ENCODE data around the gene PTPRH. TPM values are rescaled to one million over a fixed set of nuclear protein-coding genes. Genes with fewer than 3 reads are reported as not detected.

PTPRH gene
- total and polyA plus RNA-seq, 9 of the 15 experiments (the other 6 are each of a cell fraction or from before 2014, with no cell fraction given): 0.87 to 34.3 (median 22.7) TPM

DNA sequence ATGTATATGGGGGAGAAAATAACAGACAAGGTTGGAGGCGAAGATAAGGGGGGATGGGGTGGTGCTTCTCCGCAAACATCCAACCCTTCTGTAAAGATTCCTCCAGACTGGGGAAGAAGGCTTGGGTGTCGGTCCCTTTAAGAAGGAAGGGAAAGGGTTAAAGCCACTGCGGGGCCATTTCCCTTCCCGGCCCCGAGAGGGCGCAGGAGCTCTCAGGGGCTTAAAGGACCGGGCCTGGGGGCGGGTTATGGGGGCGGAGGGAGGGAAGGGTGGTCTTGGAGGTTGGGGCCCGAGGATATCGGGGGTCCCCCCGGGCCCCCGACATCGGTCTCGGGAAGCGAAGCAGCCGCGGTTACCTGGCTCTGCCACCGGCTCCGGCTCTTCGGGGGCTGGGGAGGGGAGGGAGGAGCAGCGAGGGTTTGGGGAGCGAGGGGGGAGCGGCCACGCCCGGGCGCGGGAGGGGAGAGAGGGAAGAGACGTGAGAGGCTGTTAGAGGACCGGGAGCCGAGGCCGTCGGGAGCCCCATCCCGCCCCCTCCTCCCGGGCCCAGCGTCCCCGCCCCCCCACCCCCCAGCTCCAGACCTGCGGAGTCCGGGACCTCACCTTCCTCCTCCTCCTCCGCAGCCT, 63.1 kb downstream of the PTPRH start (continued):
- TF ChIP-seq E2F6 (IDR thresholded peaks at IDR 0.05; ENCODE audit: borderline replicate concordance in 1 of 2, extremely low read depth in 1 of 2, insufficient read depth in 1 of 2, insufficient read length in 1 of 2, low read depth in 1 of 2, low read length in 1 of 2, poor library complexity in 1 of 2, severe bottlenecking in 1 of 2) (peak; percentile 67 to 90), PHTF2 (CRISPR knock-in tag; IDR thresholded peaks at IDR 0.05) (no peak), GATAD2A (IDR thresholded peaks at IDR 0.05) (peak; percentile 81; the same call in 1 of the 2 replicates), NELFE (IDR thresholded peaks at IDR 0.05; ENCODE audit: insufficient read depth, insufficient read length) (no peak), KDM2B (CRISPR knock-in tag; IDR thresholded peaks at IDR 0.05) (no peak), ETV6 (IDR thresholded peaks at IDR 0.05; ENCODE audit: borderline replicate concordance in 1 of 2, low read depth in 2 of 2, low read length in 1 of 2) (0 out of 4 replicates have a peak, but pooled peaks of 1 of the 2 experiments have one; percentile 19), ETV6 (CRISPR knock-in tag; IDR thresholded peaks at IDR 0.05; ENCODE audit: borderline replicate concordance) (no peak), ZZZ3 (IDR thresholded peaks at IDR 0.05) (no peak), TBP (optimal IDR thresholded peaks at IDR 0.05; ENCODE audit: low read depth, low read length) (peak; percentile 30), PHF20 (IDR thresholded peaks at IDR 0.05; ENCODE audit: partially characterized antibody) (peak; percentile 49), MTA1 (IDR thresholded peaks at IDR 0.05; ENCODE audit: borderline replicate concordance) (peak; percentile 71), KDM4B (IDR thresholded peaks at IDR 0.05; ENCODE audit: borderline replicate concordance in 2 of 2, low read depth in 1 of 2) (0 out of 4 replicates have a peak, but pooled peaks of 1 of the 2 experiments have one; percentile 50), MTA3 (IDR thresholded peaks at IDR 0.05; ENCODE audit: borderline replicate concordance) (peak; percentile 49; the same call in 1 of the 2 replicates), ZBTB1 (CRISPR knock-in tag; IDR thresholded peaks at IDR 0.05; ENCODE audit: borderline replicate concordance, low read depth) (no peak), CBFA2T3 (IDR thresholded peaks at IDR 0.05) (peak; percentile 68), VEZF1 (CRISPR knock-in tag; IDR thresholded peaks at IDR 0.05) (peak; percentile 97), SMARCB1 (IDR thresholded peaks at IDR 0.05; ENCODE audit: insufficient read length, low read depth) (no peak), MYC (IDR thresholded peaks at IDR 0.05; ENCODE audit: low read depth, low read length) (0 out of 2 replicates have a peak, but pooled peaks have one; percentile 9), MYC (CRISPR knock-in tag; IDR thresholded peaks at IDR 0.05; ENCODE audit: borderline replicate concordance, low read depth) (no peak), XRCC5 (IDR thresholded peaks at IDR 0.05; ENCODE audit: low read depth, low read length) (peak; percentile 95), SMARCE1 (IDR thresholded peaks at IDR 0.05) (0 out of 2 replicates have a peak, but pooled peaks have one; percentile 35), RBBP5 (IDR thresholded peaks at IDR 0.05; ENCODE audit: borderline replicate concordance, insufficient read depth, low read length, poor library complexity, severe bottlenecking) (no peak), ZC3H8 (IDR thresholded peaks at IDR 0.05) (0 out of 2 replicates have a peak, but pooled peaks have one; percentile 26), CTCF (IDR thresholded peaks at IDR 0.05 in 2 of 3, conservative IDR thresholded peaks at IDR 0.05 in 1 of 3; ENCODE audit: insufficient read depth in 2 of 3, low read depth in 1 of 3, low read length in 3 of 3) (peak; percentile 84 to 93 (median 85))

Data from K562 (cell line).